Ramos (cell line): ENCODE data around the gene PKNOX2.

Source experiments
- in situ Hi-C: fragments of 300-500 bp; cut with MboI; formaldehyde crosslinking; loops from one replicate; pipeline ENCODE4 v1.14.3; 2022; ENCODE audit warnings: low sequenced_read_pairs; ENCODE audit not compliant: unreplicated experiment

Gene PKNOX2

GRCh38 chr11:125170001-125170509 lies 5.5 kb downstream of the PKNOX2 start:
- in situ Hi-C loops, result no loop called here

GRCh38 chr11:125170510-125171031 lies 6.0 kb downstream of the PKNOX2 start:
- in situ Hi-C loops, result no loop called here

GRCh38 chr11:125171974-125172373 lies 7.4 kb downstream of the PKNOX2 start:
- in situ Hi-C loops, result no loop called here

- in situ Hi-C loops, result no loop called here
Measured at GRCh38 chr11:125173027-125173426, 8.5 kb downstream of the PKNOX2 start.

- in situ Hi-C loops, result no loop called here
Measured at GRCh38 chr11:125173556-125173955, 9.0 kb downstream of the PKNOX2 start.

- in situ Hi-C loops, result no loop called here
Measured at GRCh38 chr11:125174057-125174456, 9.5 kb downstream of the PKNOX2 start.

GRCh38 chr11:125174686-125175085 lies 10.1 kb downstream of the PKNOX2 start:
- in situ Hi-C loops, result no loop called here

GRCh38 chr11:125175166-125175565 lies 10.6 kb downstream of the PKNOX2 start:
- in situ Hi-C loops, result no loop called here

- in situ Hi-C loops, result no loop called here
Measured at GRCh38 chr11:125175896-125176575, 11.5 kb downstream of the PKNOX2 start.

- in situ Hi-C loops, result no loop called here
Measured at GRCh38 chr11:125176866-125177265, 12.3 kb downstream of the PKNOX2 start.

- in situ Hi-C loops, result no loop called here
Measured at GRCh38 chr11:125177543-125177942, 13.0 kb downstream of the PKNOX2 start.

GRCh38 chr11:125179346-125179745 lies 14.8 kb downstream of the PKNOX2 start:
- in situ Hi-C loops, result no loop called here

GRCh38 chr11:125179895-125180294 lies 15.3 kb downstream of the PKNOX2 start:
- in situ Hi-C loops, result no loop called here

- in situ Hi-C loops, result no loop called here
Measured at GRCh38 chr11:125180413-125181305, 16.1 kb downstream of the PKNOX2 start.

- in situ Hi-C loops, result no loop called here
Measured at GRCh38 chr11:125182573-125182972, 18.0 kb downstream of the PKNOX2 start.

GRCh38 chr11:125183641-125184040 lies 19.1 kb downstream of the PKNOX2 start:
- in situ Hi-C loops, result no loop called here

- in situ Hi-C loops, result no loop called here
Measured at GRCh38 chr11:125188021-125188420, 23.5 kb downstream of the PKNOX2 start.

- in situ Hi-C loops, result no loop called here
Measured at GRCh38 chr11:125190566-125190965, 26.0 kb downstream of the PKNOX2 start.

GRCh38 chr11:125192183-125192582 lies 27.6 kb downstream of the PKNOX2 start:
- in situ Hi-C loops, result no loop called here

GRCh38 chr11:125192717-125193415 lies 28.3 kb downstream of the PKNOX2 start:
- in situ Hi-C loops, result no loop called here

GRCh38 chr11:125193416-125193726 lies 28.8 kb downstream of the PKNOX2 start:
- in situ Hi-C loops, result no loop called here
